Measurements from ENCODE around the gene PRSS23. TPM values are rescaled to one million over a fixed set of nuclear protein-coding genes. Genes with fewer than 3 reads are reported as not detected.

The PRSS23 gene
- total and polyA plus RNA-seq, 10 of the 15 experiments (the other 5 are each of a cell fraction or from before 2014, with no cell fraction given): 0.03 to 0.39 (median 0.16) TPM; not detected in 5

- TF ChIP-seq REST (IDR thresholded peaks at IDR 0.05; ENCODE audit: low read depth, low read length) (no peak), MAX (IDR thresholded peaks at IDR 0.05; ENCODE audit: low read depth, low read length) (no peak), TAF1 (IDR thresholded peaks at IDR 0.05; ENCODE audit: borderline replicate concordance, low read depth, low read length) (no peak), RAD21 (IDR thresholded peaks at IDR 0.05; ENCODE audit: insufficient read depth, low read depth, low read length) (no peak), SREBF2 (IDR thresholded peaks at IDR 0.05; ENCODE audit: low read length) (no peak), NFIC (IDR thresholded peaks at IDR 0.05; ENCODE audit: low read depth, low read length) (no peak), HCFC1 (IDR thresholded peaks at IDR 0.05; ENCODE audit: low read length) (no peak), CHD4 (IDR thresholded peaks at IDR 0.05) (no peak), SUZ12 (IDR thresholded peaks at IDR 0.05; ENCODE audit: unreplicated experiment) (no peak), TCF3 (IDR thresholded peaks at IDR 0.05; ENCODE audit: borderline replicate concordance, insufficient read depth, low read depth, low read length) (no peak)
These were observed 1.4 kb upstream of the PRSS23 start (continued) for GRCh38 chr11:86798988-86799387.

- H3K79me2 ChIP-seq (ENCODE audit: control insufficient read depth, insufficient read depth, low read length): no peaks in the 10 kb centered on the region
- no peaks in the 10 kb centered on the region for H4K20me1 ChIP-seq (ENCODE audit: control insufficient read depth, insufficient read depth)
- FAIRE-seq: no peak
- no peak for DNase-seq (ENCODE audit: low read depth, low spot score)
- no peak overlapping the region for H2AFZ ChIP-seq (ENCODE audit: control insufficient read depth, low read depth, low read length)
- no peak overlapping the region for H3K4me2 ChIP-seq (ENCODE audit: control insufficient read depth, insufficient read depth)
- H3K27ac ChIP-seq (ENCODE audit: control insufficient read depth, insufficient read depth): no peak overlapping the region
- intact Hi-C loops (cut with micrococcal nuclease; ENCODE audit: unreplicated experiment): no loop called here
- POLR2A ChIA-PET: no interaction called here
- H3K9ac ChIP-seq (ENCODE audit: control insufficient read depth, insufficient read depth, low read length): no peak overlapping the region
- in situ Hi-C loops (cut with MboI): loop anchor here (25.0 kb wide), 1 partner anchor 1212 kb away; no protein-coding TSS in a partner anchor
- no peaks in the 10 kb centered on the region for H3K4me1 ChIP-seq (ENCODE audit: control insufficient read depth, insufficient read depth, low read length)
- SMC1A ChIA-PET (ENCODE audit: uncharacterized antibody, unreplicated experiment): no interaction called here
- no peak for ATAC-seq
- no peaks in the 10 kb centered on the region for H3K36me3 ChIP-seq (ENCODE audit: control insufficient read depth in 2 of 2, insufficient read depth in 2 of 2, low read length in 1 of 2)
- no peak overlapping the region for H3K4me3 ChIP-seq
- H3K27me3 ChIP-seq (replicated peaks in 1 of 2; ENCODE audit: control insufficient read depth in 2 of 2, insufficient read depth in 2 of 2, low read length in 1 of 2): peaks cover 6 to 7% of the 10 kb centered on the region in 2 experiments
- BruUV-seq (replicated peaks): no TSS peak
- CTCF ChIA-PET: interaction anchor here (1.4 kb wide), 1 partner anchor 13 kb away, joined by 4 read pairs; no protein-coding TSS in a partner anchor
- RAD21 ChIA-PET (ENCODE audit: unreplicated experiment): no interaction called here
- 55% methylated on average over 13 of the region's 13 CpGs for WGBS (ENCODE audit: insufficient coverage, insufficient replicate concordance, low lambda C conversion rate, missing lambda C conversion rate)
- no peaks in the 10 kb centered on the region for H3K9me3 ChIP-seq (replicated peaks; ENCODE audit: control insufficient read depth, insufficient read depth, low read length)
- TF ChIP-seq MAX (IDR thresholded peaks at IDR 0.05; ENCODE audit: low read depth, low read length) (no peak), IKZF1 (conservative IDR thresholded peaks at IDR 0.05) (no peak), PKNOX1 (IDR thresholded peaks at IDR 0.05) (no peak), ZNF207 (IDR thresholded peaks at IDR 0.05; ENCODE audit: borderline replicate concordance) (no peak), BRCA1 (IDR thresholded peaks at IDR 0.05; ENCODE audit: low read depth, low read length) (no peak), USF2 (IDR thresholded peaks at IDR 0.05; ENCODE audit: borderline replicate concordance, low read depth, low read length) (no peak), ZNF217 (IDR thresholded peaks at IDR 0.05) (no peak), SRF (IDR thresholded peaks at IDR 0.05; ENCODE audit: low read depth in 2 of 2, low read length in 2 of 2) (no peak), ZBED1 (IDR thresholded peaks at IDR 0.05; ENCODE audit: borderline replicate concordance) (no peak), SREBF1 (IDR thresholded peaks at IDR 0.05; ENCODE audit: low read length) (no peak), RELA (IDR thresholded peaks at IDR 0.05; ENCODE audit: borderline replicate concordance, partially characterized antibody) (no peak)
These were observed 664 bp upstream of the PRSS23 start for GRCh38 chr11:86799680-86800075.
